Right lobe of liver (tissue), 4 donors: ENCODE results near the gene ADPRHL1.

Experiments
- CTCF ChIP-seq, 4 donors: fragments of 200-600 bp in 3 of 4; fragments of 450-650 bp in 1 of 4; IDR thresholded peaks; one replicate each; pipeline versions ENCODE4 v1.5.1 to v1.8.0; 2016 to 2022; ENCODE audit warnings: antibody characterized with exemption in 4 of 4, mild to moderate bottlenecking in 2 of 4
- POLR2A ChIP-seq: fragments of 450-650 bp; IDR thresholded peaks from one replicate; pipeline ENCODE4 v1.6.1; 2017; ENCODE audit warnings: antibody characterized with exemption, mild to moderate bottlenecking
- donor health status: DM: no; HTN: no; CAD: no.
- donor health status: DM: no; HTN: no; CAD: no.
- donor health status: DM: no; HTN: yes; CAD: no.

- TF ChIP-seq CTCF (IDR thresholded peaks at IDR 0.05): no peak
- TF ChIP-seq POLR2A: no peak
Measured at GRCh38 chr13:113407531-113408393, 45.5 kb downstream of the ADPRHL1 start.
